Thyroid gland (tissue), 4 donors: ENCODE results near the gene PTAR1. TPM values are rescaled to one million over a fixed set of nuclear protein-coding genes. Genes with fewer than 3 reads are reported as not detected.

Experiments
- DNase-seq, 2 donors: peaks; one replicate each; pipeline ENCODE4 v3.0.0-alpha.2; 2019
- H3K27ac ChIP-seq, 3 donors: fragments of 200-600 bp; sonication (generic); 1 replicate in 2 of 3; 2 replicates in 1 of 3; pipeline ENCODE4 v1.5.1; 2016 to 2019; ENCODE audit warnings: mild to moderate bottlenecking in 1 of 3, moderate library complexity in 1 of 3
- H3K27me3 ChIP-seq: fragments of 200-600 bp; sonication (generic); one replicate; pipeline ENCODE4 v1.5.1; 2019
- H3K36me3 ChIP-seq, 2 donors: fragments of 200-600 bp; sonication (generic); one replicate each; pipeline ENCODE4 v1.5.1; 2016 to 2019
- H3K4me1 ChIP-seq, 2 donors: fragments of 200-600 bp; sonication (generic); one replicate each; pipeline ENCODE4 v1.5.1; 2017 to 2019
- H3K4me3 ChIP-seq, 3 donors: fragments of 200-600 bp; sonication (generic); replicated peaks in 1 of 3; 1 replicate in 2 of 3; 2 replicates in 1 of 3; pipeline ENCODE4 v1.5.1; 2016; ENCODE audit warnings: mild to moderate bottlenecking in 1 of 3
- H3K9me3 ChIP-seq: fragments of 200-600 bp; sonication (generic); one replicate; pipeline ENCODE4 v1.5.1; 2017
- CTCF ChIP-seq, 6 experiments: fragments of 200-600 bp in 3 of 6; fragments of 450-650 bp in 3 of 6; sonication (generic) in 3 of 6; IDR thresholded peaks; one replicate each; pipeline ENCODE4 v1.5.1; 2016 to 2019; ENCODE audit warnings: antibody characterized with exemption in 6 of 6, mild to moderate bottlenecking in 2 of 6, inconsistent platforms in 1 of 6, moderate library complexity in 1 of 6
- POLR2A ChIP-seq, 2 donors: fragments of 450-650 bp; IDR thresholded peaks; one replicate each; pipeline ENCODE4 v1.6.1; 2017; ENCODE audit warnings: antibody characterized with exemption in 2 of 2, mild to moderate bottlenecking in 2 of 2, moderate library complexity in 1 of 2
- WGBS, 2 donors: methylation state at CpG; one replicate each; pipeline ENCODE4 v1.1.5; 2017; 5-methylcytosine and 5-hydroxymethylcytosine counted together
- intact Hi-C: fragments of 100-400 bp; cut with DNase I; formaldehyde crosslinking; loops from one replicate; pipeline ENCODE4 v1.15.1; 2023
- total RNA-seq, 4 donors: library from RNA; depleted of rRNA; stranded (reverse); fragments of >200 nt; gene quantifications; one replicate each; pipeline ENCODE4 v1.2.3, GENCODE V29; 2016

Gene PTAR1
- total RNA-seq, 4 donors from 2014 or later = 67.9 to 80.9 (median 74.5) TPM

GRCh38 chr9:69748304-69748703 lies 11.5 kb downstream of the PTAR1 start:
- Histone ChIP-seq H3K9me3 (no peaks in the 10 kb centered on the region), H3K4me3 (no peak overlapping the region), H3K27ac (no peak overlapping the region), H3K4me1 (peaks cover 10 to 11% of the 10 kb centered on the region in 2 donors), H3K27me3 (no peaks in the 10 kb centered on the region), H3K36me3 (no peaks in the 10 kb centered on the region)
- DNase-seq = no peak
- 87 to 88% methylated on average over 2 of the region's 2 CpGs for WGBS, 2 donors
- TF ChIP-seq POLR2A (IDR thresholded peaks at IDR 0.05) (no peak), CTCF (IDR thresholded peaks at IDR 0.05) (no peak)
- intact Hi-C loops = no loop called here

- H3K36me3 ChIP-seq = no peaks in the 10 kb centered on the region
- no peaks in the 10 kb centered on the region for H3K9me3 ChIP-seq
- 76 to 79% methylated on average over 3 of the region's 3 CpGs for WGBS, 2 donors
- DNase-seq = no peak
- no peak overlapping the region for H3K4me3 ChIP-seq
- H3K27me3 ChIP-seq = no peaks in the 10 kb centered on the region
- no peak for TF ChIP-seq CTCF (IDR thresholded peaks at IDR 0.05)
- no peak for TF ChIP-seq POLR2A (IDR thresholded peaks at IDR 0.05)
- intact Hi-C loops = no loop called here
- peaks cover 10 to 11% of the 10 kb centered on the region in 2 donors for H3K4me1 ChIP-seq
- no peak overlapping the region for H3K27ac ChIP-seq
These were observed 12.8 kb downstream of the PTAR1 start for GRCh38 chr9:69746859-69747560.

GRCh38 chr9:69745716-69746437 lies 13.9 kb downstream of the PTAR1 start:
- Histone ChIP-seq H3K36me3 (no peaks in the 10 kb centered on the region), H3K4me1 (peaks cover 10 to 11% of the 10 kb centered on the region in 2 donors), H3K27me3 (no peaks in the 10 kb centered on the region), H3K27ac (no peak overlapping the region), H3K9me3 (no peaks in the 10 kb centered on the region), H3K4me3 (no peak overlapping the region)
- 56 to 60% methylated on average over 3 of the region's 3 CpGs for WGBS, 2 donors
- intact Hi-C loops = no loop called here
- TF ChIP-seq CTCF (IDR thresholded peaks at IDR 0.05) (no peak), POLR2A (IDR thresholded peaks at IDR 0.05) (no peak)
- DNase-seq = no peak

GRCh38 chr9:69744688-69745380 lies 15.0 kb downstream of the PTAR1 start:
- Histone ChIP-seq H3K36me3 (peaks cover 0 to 3% of the 10 kb centered on the region in 2 donors), H3K4me3 (no peak overlapping the region), H3K4me1 (peaks cover 10 to 11% of the 10 kb centered on the region in 2 donors), H3K27me3 (no peaks in the 10 kb centered on the region), H3K27ac (no peak overlapping the region), H3K9me3 (no peaks in the 10 kb centered on the region)
- no peak for TF ChIP-seq POLR2A (IDR thresholded peaks at IDR 0.05)
- no peak for TF ChIP-seq CTCF (IDR thresholded peaks at IDR 0.05)
- intact Hi-C loops = no loop called here
- 96 to 97% methylated on average over 4 of the region's 4 CpGs for WGBS, 2 donors
- no peak for DNase-seq
